PFSK-1 (cell line): ENCODE measurements around the gene SGIP1.

ENCODE experiments used
- FOXP2 ChIP-seq: optimal IDR thresholded peaks from 2 replicates; pipeline ENCODE3; 2011; ENCODE audit warnings: borderline replicate concordance, control low read depth, inconsistent platforms; ENCODE audit not compliant: insufficient read depth; ENCODE audit errors: extremely low read length, extremely low read depth
- POLR2AphosphoS5 ChIP-seq: IDR thresholded peaks from 2 replicates; pipeline ENCODE4 v1.6.1; 2012; ENCODE audit warnings: low read depth, mild to moderate bottlenecking, control low read depth, low read length, moderate library complexity
- REST ChIP-seq, 2 experiments: IDR thresholded peaks; 2 replicates each; pipeline versions ENCODE4 v1.6.1 to v1.8.0; 2011 to 2012; ENCODE audit warnings: low read depth in 2 of 2, low read length in 2 of 2, control low read depth in 1 of 2, inconsistent platforms in 1 of 2, mild to moderate bottlenecking in 1 of 2, moderate library complexity in 1 of 2; ENCODE audit not compliant: insufficient read depth in 1 of 2
- SIN3A ChIP-seq: IDR thresholded peaks from 2 replicates; pipeline ENCODE4 v1.6.1; 2012; ENCODE audit warnings: mild to moderate bottlenecking, low read length, moderate library complexity, borderline replicate concordance; ENCODE audit not compliant: insufficient read depth
- TAF1 ChIP-seq: IDR thresholded peaks from 2 replicates; pipeline ENCODE4 v1.6.1; 2012; ENCODE audit warnings: low read length, control low read depth, borderline replicate concordance; ENCODE audit not compliant: insufficient read depth

- TF ChIP-seq POLR2AphosphoS5 (no peak), REST (IDR thresholded peaks at IDR 0.05; ENCODE audit: insufficient read depth in 1 of 2, low read depth in 2 of 2, low read length in 2 of 2) (no peak), SIN3A (no peak), TAF1 (no peak), FOXP2 (no peak)
Observed at GRCh38 chr1:66599346-66599745, 65.4 kb downstream of the SGIP1 start.
